CD4-positive, alpha-beta T cell (primary cell): Measurements from ENCODE around the gene NT5C2. TPM values are rescaled to one million over a fixed set of nuclear protein-coding genes. Genes with fewer than 3 reads are reported as not detected.
"Not testable (repeated sequence)": the region's sequence is repeated elsewhere in the genome, so short reads cannot be mapped to it uniquely, and the experiment has no call there.

Experiments
- ATAC-seq: fragments of 200-7000 bp; cut with Tn5 transposase; one replicate; pipeline ENCODE4 v1.10.0; 2022; ENCODE audit warnings: mild to moderate bottlenecking; ENCODE audit not compliant: poor library complexity
- CTCF ChIA-PET: fragments of 350-600 bp; sonication (Branson Sonifier 250); formaldehyde crosslinking; loops from one replicate; lab custom pipeline; 2021; ENCODE audit warnings: antibody characterized with exemption, inconsistent platforms; lab: Charles Lee
- POLR2A ChIA-PET: fragments of 350-600 bp; sonication (Branson Sonifier 250); formaldehyde crosslinking; loops from one replicate; lab custom pipeline; 2021; ENCODE audit warnings: antibody characterized with exemption, inconsistent platforms; lab: Charles Lee
- DNase-seq, 14 experiments: peaks; one replicate each; pipeline ENCODE4 v3.0.0-alpha.2; 2013 to 2020; ENCODE audit warnings: mixed read lengths in 2 of 14
- H3K27ac ChIP-seq, 2 donors: one replicate each; pipeline versions ENCODE4 v1.5.1 to v1.7.0; 2013; ENCODE audit warnings: low read length in 2 of 2, low read depth in 1 of 2, mild to moderate bottlenecking in 1 of 2
- H3K27me3 ChIP-seq, 2 experiments: 1 replicate in 1 of 2; 2 replicates in 1 of 2; pipeline versions ENCODE4 v1.6.1 to v1.7.0; 2013; ENCODE audit warnings: low read length in 2 of 2, control low read depth in 1 of 2, mild to moderate bottlenecking in 1 of 2, moderate library complexity in 1 of 2; ENCODE audit not compliant: insufficient read depth in 2 of 2, control insufficient read depth in 1 of 2
- H3K36me3 ChIP-seq: one replicate; pipeline ENCODE4 v1.6.1; 2013; ENCODE audit warnings: low read length, control low read depth; ENCODE audit not compliant: insufficient read depth
- H3K4me1 ChIP-seq: one replicate; pipeline ENCODE4 v1.6.1; 2013; ENCODE audit warnings: low read length, control low read depth; ENCODE audit not compliant: insufficient read depth
- H3K4me3 ChIP-seq: one replicate; pipeline ENCODE4 v1.5.1; 2013; ENCODE audit warnings: mild to moderate bottlenecking, low read length, moderate library complexity
- H3K9me3 ChIP-seq, 2 experiments: 1 replicate in 1 of 2; 2 replicates in 1 of 2; pipeline versions ENCODE4 v1.6.1 to v1.7.0; 2013; ENCODE audit warnings: low read length in 2 of 2, mild to moderate bottlenecking in 2 of 2, control low read depth in 1 of 2, moderate library complexity in 1 of 2; ENCODE audit not compliant: control insufficient read depth in 1 of 2, insufficient read depth in 1 of 2
- H3K27ac Mint-ChIP-seq: one replicate; pipeline ENCODE4 v1.8.0; 2020; ENCODE audit warnings: mixed read lengths
- H3K27me3 Mint-ChIP-seq: one replicate; pipeline ENCODE4 v1.8.0; 2021; ENCODE audit warnings: mixed read lengths
- H3K36me3 Mint-ChIP-seq: one replicate; pipeline ENCODE4 v1.8.0; 2021; ENCODE audit warnings: low read depth, mixed read lengths
- H3K4me1 Mint-ChIP-seq: one replicate; pipeline ENCODE4 v1.8.0; 2021; ENCODE audit warnings: low read depth, mixed read lengths
- H3K4me3 Mint-ChIP-seq: one replicate; pipeline ENCODE4 v1.8.0; 2020; ENCODE audit warnings: mild to moderate bottlenecking, mixed read lengths
- H3K9me3 Mint-ChIP-seq: one replicate; pipeline ENCODE4 v1.8.0; 2020; ENCODE audit warnings: mixed read lengths
- CTCF ChIP-seq: fragments of 200-600 bp; IDR thresholded peaks from one replicate; pipeline ENCODE4 v1.8.0; 2022; ENCODE audit warnings: antibody characterized with exemption, mild to moderate bottlenecking
- intact Hi-C, 2 experiments: fragments of 100-400 bp; cut with DNase I in 1 of 2; cut with micrococcal nuclease in 1 of 2; formaldehyde crosslinking; loops; one replicate each; pipeline versions ENCODE4 v1.15.1 to v1.9.0; 2023 to 2025; cut with DNase I, micrococcal nuclease
- total RNA-seq, 174 experiments: library from RNA in 2 of 174; stranded (reverse) in 2 of 174; gene quantifications; one replicate each; pipeline ENCODE4 v1.2.3 and lab custom pipeline; 2021 to 2026

Gene NT5C2
- total RNA-seq, 2 experiments from 2014 or later, result 43.2 to 47.8 TPM

- intact Hi-C loops, result no loop called here
- H3K4me3 Mint-ChIP-seq, result peak overlapping the region; percentile 38
- peaks cover 72% of the 10 kb centered on the region for H3K4me1 Mint-ChIP-seq
- Histone ChIP-seq H3K4me3 (no peak overlapping the region), H3K4me1 (peaks cover 36% of the 10 kb centered on the region), H3K27me3 (no peaks in the 10 kb centered on the region), H3K36me3 (no peaks in the 10 kb centered on the region), H3K27ac (no peak overlapping the region), H3K9me3 (no peaks in the 10 kb centered on the region)
- TF ChIP-seq CTCF, result no peak
- no peaks in the 10 kb centered on the region for H3K27me3 Mint-ChIP-seq
- no peak for DNase-seq
- peaks cover 31% of the 10 kb centered on the region for H3K36me3 Mint-ChIP-seq
- ChIA-PET CTCF (no interaction called here), POLR2A (no interaction called here)
- no peak overlapping the region for H3K27ac Mint-ChIP-seq
- no peak for ATAC-seq
- H3K9me3 Mint-ChIP-seq, result no peaks in the 10 kb centered on the region
Measured at GRCh38 chr10:103188853-103189252, 4.2 kb downstream of the NT5C2 start.

GRCh38 chr10:103186128-103186527 is 6.9 kb downstream of the NT5C2 start:
- H3K4me3 Mint-ChIP-seq, result peak overlapping the region; percentile 36

GRCh38 chr10:103184615-103185014 is 8.5 kb downstream of the NT5C2 start:
- peaks cover 23% of the 10 kb centered on the region for H3K4me1 ChIP-seq
- ChIA-PET POLR2A (interaction anchor here (2.3 kb wide), 1 partner anchor 8 kb away, joined by 13 read pairs; the partner anchor contains the start of gene NT5C2), CTCF (interaction anchor here (1.9 kb wide), 1 partner anchor 17 kb away, joined by 5 read pairs; no protein-coding TSS in a partner anchor)
- Mint-ChIP-seq H3K27me3 (no peaks in the 10 kb centered on the region), H3K36me3 (peaks cover 35% of the 10 kb centered on the region), H3K27ac (no peak overlapping the region), H3K4me1 (peaks cover 64% of the 10 kb centered on the region), H3K9me3 (no peaks in the 10 kb centered on the region), H3K4me3 (peak overlapping the region; percentile 61)
- no peak for DNase-seq
- H3K36me3 ChIP-seq, result peaks cover 9% of the 10 kb centered on the region
- no peak overlapping the region for H3K27ac ChIP-seq
- intact Hi-C loops, result no loop called here
- H3K27me3 ChIP-seq, result no peaks in the 10 kb centered on the region
- no peaks in the 10 kb centered on the region for H3K9me3 ChIP-seq
- TF ChIP-seq CTCF, result no peak
- no peak overlapping the region for H3K4me3 ChIP-seq
- ATAC-seq, result no peak

More at GRCh38 chr10:103186128-103186527, 6.9 kb downstream of the NT5C2 start:
- no peak for ATAC-seq
- H3K27me3 ChIP-seq, result no peaks in the 10 kb centered on the region
- no peak overlapping the region for H3K27ac ChIP-seq
- TF ChIP-seq CTCF, result no peak
- H3K9me3 ChIP-seq, result no peaks in the 10 kb centered on the region
- Mint-ChIP-seq H3K9me3 (no peaks in the 10 kb centered on the region), H3K27me3 (no peaks in the 10 kb centered on the region), H3K4me1 (peaks cover 69% of the 10 kb centered on the region), H3K27ac (peak overlapping the region; percentile 10), H3K36me3 (peaks cover 25% of the 10 kb centered on the region)
- no peak overlapping the region for H3K4me3 ChIP-seq
- intact Hi-C loops, result no loop called here
- no peak for DNase-seq
- H3K4me1 ChIP-seq, result peaks cover 27% of the 10 kb centered on the region
- no peaks in the 10 kb centered on the region for H3K36me3 ChIP-seq
- POLR2A ChIA-PET, result interaction anchor here (1.2 kb wide), 1 partner anchor 268 kb away, joined by 3 read pairs; the partner anchor contains the start of gene CNNM2
- CTCF ChIA-PET, result interaction anchor here (0.6 kb wide), 1 partner anchor 10 kb away, joined by 3 read pairs; no protein-coding TSS in a partner anchor

GRCh38 chr10:103183991-103184451 is 9.1 kb downstream of the NT5C2 start:
- POLR2A ChIA-PET, result interaction anchor here (2.3 kb wide), 1 partner anchor 9 kb away, joined by 13 read pairs; the partner anchor contains the start of gene NT5C2

More at GRCh38 chr10:103183991-103184451, 9.1 kb downstream of the NT5C2 start:
- ATAC-seq, intact Hi-C loops, H3K4me3 Mint-ChIP-seq, H3K9me3 Mint-ChIP-seq, H3K27ac ChIP-seq, H3K9me3 ChIP-seq, H3K27me3 Mint-ChIP-seq, H3K27me3 ChIP-seq, H3K4me3 ChIP-seq, DNase-seq, H3K27ac Mint-ChIP-seq: not testable (repeated sequence)
- Mint-ChIP-seq H3K36me3 (peaks cover 39% of the 10 kb centered on the region), H3K4me1 (peaks cover 63% of the 10 kb centered on the region)
- Histone ChIP-seq H3K4me1 (peaks cover 21% of the 10 kb centered on the region), H3K36me3 (peaks cover 13% of the 10 kb centered on the region)
- CTCF ChIA-PET, result interaction anchor here (1.9 kb wide), 1 partner anchor 16 kb away, joined by 5 read pairs; no protein-coding TSS in a partner anchor
